Measurements from ENCODE around the gene MAP4. TPM values are rescaled to one million over a fixed set of nuclear protein-coding genes. Genes with fewer than 3 reads are reported as not detected.

Gene MAP4
- total and polyA plus RNA-seq, 4 donors, result 16.6 to 41.4 (median 30.8) TPM

- H3K4me1 ChIP-seq (ENCODE audit: control insufficient read depth in 4 of 4, insufficient read depth in 4 of 4, low read length in 3 of 4), result no peaks in the 10 kb centered on the region
- no peaks in the 10 kb centered on the region for H3K27me3 ChIP-seq (ENCODE audit: control insufficient read depth in 4 of 4, insufficient read depth in 4 of 4, low read length in 3 of 4)
- WGBS, result 89% methylated on average over 14 of the region's 14 CpGs
- no peak overlapping the region for H3K4me3 ChIP-seq (ENCODE audit: low read depth in 1 of 3, low read length in 3 of 3)
- no peak overlapping the region for H3K9ac ChIP-seq (ENCODE audit: low read depth in 1 of 2, low read length in 2 of 2)
- TF ChIP-seq MAX (IDR thresholded peaks at IDR 0.05), result no peak
- no peak for TF ChIP-seq RAD21 (IDR thresholded peaks at IDR 0.05)
- no peak for TF ChIP-seq HNF4A (conservative IDR thresholded peaks at IDR 0.05)
- TF ChIP-seq EGR1 (IDR thresholded peaks at IDR 0.05; ENCODE audit: low read depth in 2 of 2), result no peak
- no peak for TF ChIP-seq FOXA1 (IDR thresholded peaks at IDR 0.05)
- TF ChIP-seq FOXA2 (IDR thresholded peaks at IDR 0.05), result no peak
- TF ChIP-seq TAF1 (conservative IDR thresholded peaks at IDR 0.05), result no peak
- no peak for TF ChIP-seq REST (IDR thresholded peaks at IDR 0.05)
- TF ChIP-seq ATF3 (IDR thresholded peaks at IDR 0.05), result no peak
- TF ChIP-seq HNF4G (IDR thresholded peaks at IDR 0.05), result no peak
- TF ChIP-seq RXRA (IDR thresholded peaks at IDR 0.05), result no peak
- TF ChIP-seq SP1 (IDR thresholded peaks at IDR 0.05), result no peak
- TF ChIP-seq JUND (IDR thresholded peaks at IDR 0.05), result no peak
- no peaks in the 10 kb centered on the region for H3K9me3 ChIP-seq (ENCODE audit: control insufficient read depth in 4 of 4, low read length in 3 of 4)
- no peak overlapping the region for H3K27ac ChIP-seq (ENCODE audit: low read depth in 1 of 2, low read length in 2 of 2)
- DNase-seq (ENCODE audit: low spot score), result no peak
- H3K36me3 ChIP-seq (ENCODE audit: control insufficient read depth in 4 of 4, insufficient read depth in 3 of 4, low read depth in 1 of 4, low read length in 3 of 4), result peaks cover 28 to 82% (median 40%) of the 10 kb centered on the region in 4 donors
These were observed 167.0 kb downstream of the MAP4 start for GRCh38 chr3:47849186-47849698.

- Histone ChIP-seq H3K9me3 (ENCODE audit: control insufficient read depth in 4 of 4, low read length in 3 of 4) (no peaks in the 10 kb centered on the region), H3K27me3 (ENCODE audit: control insufficient read depth in 4 of 4, insufficient read depth in 4 of 4, low read length in 3 of 4) (no peaks in the 10 kb centered on the region), H3K4me3 (ENCODE audit: low read depth in 1 of 3, low read length in 3 of 3) (no peak overlapping the region), H3K9ac (ENCODE audit: low read depth in 1 of 2, low read length in 2 of 2) (no peak overlapping the region), H3K4me1 (ENCODE audit: control insufficient read depth in 4 of 4, insufficient read depth in 4 of 4, low read length in 3 of 4) (no peaks in the 10 kb centered on the region), H3K27ac (ENCODE audit: low read depth in 1 of 2, low read length in 2 of 2) (no peak overlapping the region), H3K36me3 (ENCODE audit: control insufficient read depth in 4 of 4, insufficient read depth in 3 of 4, low read depth in 1 of 4, low read length in 3 of 4) (peaks cover 28 to 87% (median 40%) of the 10 kb centered on the region in 4 donors)
- TF ChIP-seq JUND (IDR thresholded peaks at IDR 0.05) (no peak), ZBTB33 (IDR thresholded peaks at IDR 0.05) (no peak), MAX (IDR thresholded peaks at IDR 0.05) (no peak), RAD21 (IDR thresholded peaks at IDR 0.05) (no peak), NR2F2 (IDR thresholded peaks at IDR 0.05) (no peak), EGR1 (IDR thresholded peaks at IDR 0.05; ENCODE audit: low read depth in 2 of 2) (no peak), FOXA1 (IDR thresholded peaks at IDR 0.05) (no peak), HNF4G (IDR thresholded peaks at IDR 0.05) (no peak), HNF4A (conservative IDR thresholded peaks at IDR 0.05) (no peak), GABPA (IDR thresholded peaks at IDR 0.05 in 1 of 2, conservative IDR thresholded peaks at IDR 0.05 in 1 of 2) (no peak), CTCF (IDR thresholded peaks at IDR 0.05; ENCODE audit: low read depth, low read length, missing input control) (no peak), ATF3 (IDR thresholded peaks at IDR 0.05) (no peak), RXRA (IDR thresholded peaks at IDR 0.05) (no peak), TAF1 (conservative IDR thresholded peaks at IDR 0.05) (no peak), SP1 (IDR thresholded peaks at IDR 0.05) (no peak), REST (IDR thresholded peaks at IDR 0.05) (no peak)
- 92% methylated on average over 23 of the region's 23 CpGs for WGBS
- no peak for DNase-seq (ENCODE audit: low spot score)
These were observed 167.6 kb downstream of the MAP4 start for GRCh38 chr3:47848599-47849117.

All from liver (tissue), 9 donors.